H9 (cell line): ENCODE data around the gene DMAC2L. TPM values are rescaled to one million over a fixed set of nuclear protein-coding genes. Genes with fewer than 3 reads are reported as not detected.

ENCODE experiments used
- DNase-seq: peaks from one replicate; pipeline ENCODE4 v3.0.0-alpha.2; 2017
- H2AFZ ChIP-seq: one replicate; pipeline ENCODE4 v1.6.1; 2013; ENCODE audit warnings: mild to moderate bottlenecking, low read length, control low read depth, moderate library complexity
- H2AK5ac ChIP-seq: 2 replicates; pipeline ENCODE4 v1.6.1; 2013; ENCODE audit warnings: low read length, control low read depth, mixed read lengths; ENCODE audit not compliant: insufficient read length
- H2BK120ac ChIP-seq: one replicate; pipeline ENCODE4 v1.6.1; 2013; ENCODE audit warnings: low read depth, mild to moderate bottlenecking, low read length, control low read depth, inconsistent platforms; ENCODE audit not compliant: poor library complexity, severe bottlenecking
- H2BK12ac ChIP-seq: 2 replicates; pipeline ENCODE4 v1.6.1; 2013; ENCODE audit warnings: low read length, control low read depth, mixed read lengths, low read depth; ENCODE audit not compliant: insufficient read length
- H2BK15ac ChIP-seq: 2 replicates; pipeline ENCODE4 v1.6.1; 2013; ENCODE audit warnings: low read depth, low read length, control low read depth
- H2BK20ac ChIP-seq: one replicate; pipeline ENCODE4 v1.6.1; 2013; ENCODE audit warnings: low read depth, mild to moderate bottlenecking, low read length, control low read depth, inconsistent platforms; ENCODE audit not compliant: poor library complexity, severe bottlenecking
- H2BK5ac ChIP-seq: 2 replicates; pipeline ENCODE4 v1.6.1; 2013; ENCODE audit warnings: low read length, control low read depth, mixed read lengths; ENCODE audit not compliant: insufficient read length
- H3K14ac ChIP-seq: 2 replicates; pipeline ENCODE4 v1.6.1; 2013; ENCODE audit warnings: low read length, control low read depth; ENCODE audit not compliant: insufficient read depth
- H3K18ac ChIP-seq: 2 replicates; pipeline ENCODE4 v1.6.1; 2013; ENCODE audit warnings: low read depth, mild to moderate bottlenecking, mixed read lengths, low read length, control low read depth; ENCODE audit not compliant: insufficient read length
- H3K23ac ChIP-seq: 2 replicates; pipeline ENCODE4 v1.6.1; 2013; ENCODE audit warnings: low read length, control low read depth, mixed read lengths, low read depth; ENCODE audit not compliant: insufficient read length
- H3K23me2 ChIP-seq: 2 replicates; pipeline ENCODE4 v1.6.1; 2013; ENCODE audit warnings: low read depth, mild to moderate bottlenecking, mixed read lengths, low read length, control low read depth; ENCODE audit not compliant: insufficient read length, poor library complexity, severe bottlenecking
- H3K27ac ChIP-seq: 2 replicates; pipeline ENCODE4 v1.5.1; 2013; ENCODE audit warnings: low read length, control low read depth, mixed read lengths, low read depth; ENCODE audit not compliant: insufficient read length
- H3K27me3 ChIP-seq: 2 replicates; pipeline ENCODE4 v1.6.1; 2013; ENCODE audit warnings: low read length, control low read depth, inconsistent platforms; ENCODE audit not compliant: insufficient read depth
- H3K4ac ChIP-seq: 2 replicates; pipeline ENCODE4 v1.6.1; 2013; ENCODE audit warnings: low read depth, mild to moderate bottlenecking, control low read depth, inconsistent platforms, low read length, moderate library complexity
- H3K4me1 ChIP-seq: 2 replicates; pipeline ENCODE4 v1.6.1; 2013; ENCODE audit warnings: low read length, control low read depth, inconsistent platforms; ENCODE audit not compliant: insufficient read depth
- H3K4me2 ChIP-seq: 2 replicates; pipeline ENCODE4 v1.6.1; 2013; ENCODE audit warnings: low read length, control low read depth, mixed read lengths; ENCODE audit not compliant: insufficient read length, insufficient read depth
- H3K56ac ChIP-seq: 2 replicates; pipeline ENCODE4 v1.6.1; 2013; ENCODE audit warnings: low read depth, mild to moderate bottlenecking, mixed read lengths, low read length, control low read depth; ENCODE audit not compliant: insufficient read length
- H3K79me1 ChIP-seq: 2 replicates; pipeline ENCODE4 v1.6.1; 2013; ENCODE audit warnings: low read depth, mild to moderate bottlenecking, moderate library complexity, low read length, control low read depth, inconsistent platforms; ENCODE audit not compliant: insufficient read depth, poor library complexity, severe bottlenecking
- H3K79me2 ChIP-seq: 2 replicates; pipeline ENCODE4 v1.6.1; 2013; ENCODE audit warnings: low read length, control low read depth, inconsistent platforms; ENCODE audit not compliant: insufficient read depth
- H3K9ac ChIP-seq: 2 replicates; pipeline ENCODE4 v1.6.1; 2013; ENCODE audit warnings: low read length, control low read depth, mixed read lengths; ENCODE audit not compliant: insufficient read length; ENCODE audit errors: extremely low read depth
- H3K9me3 ChIP-seq: one replicate; pipeline ENCODE4 v1.6.1; 2013; ENCODE audit warnings: low read depth, low read length, inconsistent platforms; ENCODE audit not compliant: control insufficient read depth
- H3T11ph ChIP-seq: one replicate; pipeline ENCODE4 v1.6.1; 2013; ENCODE audit warnings: mild to moderate bottlenecking, low read length, control low read depth, inconsistent platforms
- H4K20me1 ChIP-seq: one replicate; pipeline ENCODE4 v1.6.1; 2013; ENCODE audit not compliant: control insufficient read depth, insufficient read length, insufficient read depth
- H4K5ac ChIP-seq: 2 replicates; pipeline ENCODE4 v1.6.1; 2013; ENCODE audit warnings: low read depth, mild to moderate bottlenecking, mixed read lengths, low read length, control low read depth; ENCODE audit not compliant: insufficient read length
- H4K8ac ChIP-seq: replicated peaks from 2 replicates; pipeline ENCODE4 v1.6.1; 2013; ENCODE audit warnings: low read length, control low read depth, mixed read lengths, low read depth; ENCODE audit not compliant: insufficient read length
- H4K91ac ChIP-seq: 2 replicates; pipeline ENCODE4 v1.6.1; 2013; ENCODE audit warnings: low read depth, mild to moderate bottlenecking, moderate library complexity, mixed read lengths, low read length, control low read depth; ENCODE audit not compliant: insufficient read length
- H3K27ac Mint-ChIP-seq, 3 experiments: 2 replicates in 2 of 3; 3 replicates in 1 of 3; pipeline ENCODE4 v1.8.0; 2020 to 2021; ENCODE audit warnings: mixed read lengths in 3 of 3, mild to moderate bottlenecking in 1 of 3, moderate library complexity in 1 of 3
- H3K27me3 Mint-ChIP-seq: 2 replicates; pipeline ENCODE4 v1.8.0; 2021; ENCODE audit warnings: low read depth, mild to moderate bottlenecking, moderate library complexity, mixed read lengths
- H3K36me3 Mint-ChIP-seq, 3 experiments: 2 replicates in 2 of 3; 3 replicates in 1 of 3; pipeline ENCODE4 v1.8.0; 2020 to 2021; ENCODE audit warnings: low read depth in 3 of 3, mixed read lengths in 3 of 3; ENCODE audit not compliant: insufficient read depth in 1 of 3
- H3K4me1 Mint-ChIP-seq, 2 experiments: 2 replicates each; pipeline ENCODE4 v1.8.0; 2020; ENCODE audit warnings: mixed read lengths in 2 of 2
- H3K4me3 Mint-ChIP-seq, 2 experiments: 2 replicates in 1 of 2; 3 replicates in 1 of 2; pipeline ENCODE4 v1.8.0; 2020 to 2021; ENCODE audit warnings: mild to moderate bottlenecking in 2 of 2, mixed read lengths in 2 of 2, moderate library complexity in 1 of 2
- H3K9me3 Mint-ChIP-seq, 2 experiments: 2 replicates in 1 of 2; 3 replicates in 1 of 2; pipeline ENCODE4 v1.8.0; 2020; ENCODE audit warnings: mild to moderate bottlenecking in 2 of 2, mixed read lengths in 2 of 2, moderate library complexity in 1 of 2
- CTCF ChIP-seq: fragments of 200-600 bp; sonication (generic); conservative IDR thresholded peaks from 3 replicates; pipeline ENCODE4 v1.8.0; 2021; ENCODE audit warnings: antibody characterized with exemption, mild to moderate bottlenecking
- whole genome bisulfite sequencing: extraction: QIAGEN DNeasy Blood & Tissue Kit; methylation state at CpG from one replicate; pipeline ENCODE4 v1.1.7; 2013; ENCODE audit warnings: missing lambda C conversion rate, low lambda C conversion rate, mixed read lengths; ENCODE audit not compliant: insufficient read length; ENCODE audit errors: extremely low coverage; 5-methylcytosine and 5-hydroxymethylcytosine counted together
- total RNA-seq: library from RNA; stranded (reverse); gene quantifications from 2 replicates; pipeline ENCODE4 v1.2.1, GENCODE V29; 2021

Gene DMAC2L
- total RNA-seq, 1 experiment from 2014 or later = 22.4 TPM

DNA sequence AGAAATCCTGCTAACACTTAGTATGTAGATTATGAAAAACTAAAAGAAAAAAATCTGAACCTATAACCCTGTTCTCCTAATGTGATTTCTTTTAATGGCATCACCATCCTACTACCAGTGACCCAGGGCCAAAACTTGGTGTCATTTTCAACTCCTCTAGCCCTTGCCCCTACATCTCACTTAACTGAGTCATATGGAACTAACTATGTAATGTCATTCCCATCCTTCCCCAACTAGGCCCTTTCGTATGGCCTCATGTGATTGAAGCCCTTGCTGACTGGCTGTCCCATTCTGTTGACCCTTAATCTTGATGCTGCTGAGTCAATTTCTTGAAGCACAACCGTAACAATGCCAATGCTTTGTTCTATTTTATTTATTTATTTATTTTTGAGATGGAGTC lies 7.6 kb downstream of the DMAC2L start:
- no peak overlapping the region for H2BK15ac ChIP-seq
- H3K27me3 Mint-ChIP-seq = no peaks in the 10 kb centered on the region; the same call in 1 of the 2 replicates
- H2AK5ac ChIP-seq = no peak overlapping the region
- H2BK12ac ChIP-seq = no peak overlapping the region
- H3T11ph ChIP-seq = no peak overlapping the region
- peaks cover 3 to 9% of the 10 kb centered on the region in 2 experiments; a peak in 3 of 5 replicates for H3K9me3 Mint-ChIP-seq
- H3K4me1 Mint-ChIP-seq = peaks cover 3% of the 10 kb centered on the region in 2 experiments; a peak in 2 of 4 replicates
- H3K79me2 ChIP-seq = no peaks in the 10 kb centered on the region
- H3K79me1 ChIP-seq = no peaks in the 10 kb centered on the region
- H3K27ac ChIP-seq = no peak overlapping the region
- H2BK5ac ChIP-seq = no peak overlapping the region
- no peak overlapping the region for H2AFZ ChIP-seq
- H2BK120ac ChIP-seq = no peak overlapping the region
- no peak overlapping the region for H3K4me3 Mint-ChIP-seq
- H3K9ac ChIP-seq = no peak overlapping the region
- H3K4me1 ChIP-seq = no peaks in the 10 kb centered on the region
- H3K36me3 Mint-ChIP-seq = peaks cover 11 to 28% (median 27%) of the 10 kb centered on the region in 3 experiments
- no peak overlapping the region for H4K8ac ChIP-seq
- H3K56ac ChIP-seq = no peak overlapping the region
- H4K20me1 ChIP-seq = no peaks in the 10 kb centered on the region
- no peak overlapping the region for H3K18ac ChIP-seq
- H3K14ac ChIP-seq = no peak overlapping the region
- H4K5ac ChIP-seq = no peak overlapping the region
- DNase-seq = no peak
- no peak overlapping the region for H3K4me2 ChIP-seq
- H3K23ac ChIP-seq = no peak overlapping the region
- H3K27me3 ChIP-seq = no peaks in the 10 kb centered on the region
- no peaks in the 10 kb centered on the region for H3K23me2 ChIP-seq
- H4K91ac ChIP-seq = no peak overlapping the region
- TF ChIP-seq CTCF = no peak
- no peak overlapping the region for H2BK20ac ChIP-seq
- WGBS = no CpG with 5 or more reads among the region's 2 CpGs
- no peak overlapping the region; a peak in 1 of 7 replicates for H3K27ac Mint-ChIP-seq
- H3K4ac ChIP-seq = no peak overlapping the region
- no peaks in the 10 kb centered on the region for H3K9me3 ChIP-seq
